K562 (cell line): ENCODE data around the gene GNB2. TPM values are rescaled to one million over a fixed set of nuclear protein-coding genes. Genes with fewer than 3 reads are reported as not detected.

ENCODE experiments used
- ATF1 ChIP-seq, 2 experiments: fragments of 450-650 bp in 1 of 2; IDR thresholded peaks; 2 replicates each; pipeline ENCODE4 v1.6.1; 2016; ENCODE audit warnings: missing compliant biosample characterization in 1 of 2, missing genetic modification characterization in 1 of 2
- FOXK2 ChIP-seq, 2 experiments: fragments of 450-650 bp; IDR thresholded peaks in 1 of 2; conservative IDR thresholded peaks in 1 of 2; 2 replicates each; pipeline ENCODE4 v1.6.1; 2016; ENCODE audit warnings: low read depth in 2 of 2, mild to moderate bottlenecking in 1 of 2
- HSF4 ChIP-seq: fragments of 250-450 bp; sonication (Bioruptor Pico); IDR thresholded peaks from 2 replicates; pipeline ENCODE4 v2.1.2; 2022; ENCODE audit warnings: mild to moderate bottlenecking, moderate library complexity, borderline replicate concordance
- MCM2 ChIP-seq: fragments of 450-650 bp; IDR thresholded peaks from 2 replicates; pipeline ENCODE4 v1.6.1; 2017; ENCODE audit warnings: low read depth, mild to moderate bottlenecking
- PHF21A ChIP-seq: fragments of 450-650 bp; IDR thresholded peaks from 2 replicates; pipeline ENCODE4 v1.6.1; 2017; ENCODE audit warnings: low read depth, borderline replicate concordance
- SAP30 ChIP-seq: fragments of 200-600 bp; sonication (generic); IDR thresholded peaks from 2 replicates; pipeline ENCODE4 v1.6.1; 2012; ENCODE audit warnings: borderline replicate concordance, low read depth, mild to moderate bottlenecking, moderate library complexity, low read length, control low read depth, inconsistent platforms; ENCODE audit not compliant: insufficient read depth, poor library complexity, severe bottlenecking
- SMARCA5 ChIP-seq: fragments of 450-650 bp; IDR thresholded peaks from 2 replicates; pipeline ENCODE4 v1.6.1; 2016
- SOX6 ChIP-seq: fragments of 450-650 bp; IDR thresholded peaks from 2 replicates; pipeline ENCODE4 v1.6.1; 2014; ENCODE audit warnings: mild to moderate bottlenecking
- TAF9B ChIP-seq: fragments of 450-650 bp; IDR thresholded peaks from 2 replicates; pipeline ENCODE4 v1.6.1; 2018; ENCODE audit warnings: mild to moderate bottlenecking; ENCODE audit not compliant: partially characterized antibody
- TAL1 ChIP-seq: fragments of 450-650 bp; IDR thresholded peaks from 2 replicates; pipeline ENCODE4 v1.6.1; 2016; ENCODE audit warnings: mild to moderate bottlenecking
- TCF7L2 ChIP-seq: fragments of 150-350 bp; IDR thresholded peaks from 2 replicates; pipeline ENCODE4 v1.6.1; 2016; ENCODE audit warnings: low read depth, mild to moderate bottlenecking, low read length, moderate library complexity
- ZFP30 ChIP-seq: fragments of 250-450 bp; sonication (Bioruptor Pico); IDR thresholded peaks from 2 replicates; pipeline ENCODE4 v1.8.0; 2022; ENCODE audit warnings: moderate library complexity, mild to moderate bottlenecking, inconsistent platforms, borderline replicate concordance
- ZNF124 ChIP-seq: sonication (generic); formaldehyde crosslinking; IDR thresholded peaks from 2 replicates; pipeline ENCODE4 v1.8.1; 2022; ENCODE audit warnings: missing genetic modification reagents
- ZNF444 ChIP-seq: fragments of 250-450 bp; sonication (Bioruptor Pico); IDR thresholded peaks from 2 replicates; pipeline ENCODE4 v1.4.0; 2020; ENCODE audit warnings: mild to moderate bottlenecking, moderate library complexity
- ZNF584 ChIP-seq: fragments of 200-800 bp; sonication (Bioruptor generic); IDR thresholded peaks from 2 replicates; pipeline ENCODE4 v1.6.1; 2016; ENCODE audit warnings: low read depth, mild to moderate bottlenecking, missing genetic modification characterization, missing compliant biosample characterization
- ZNF589 ChIP-seq: fragments of 200-800 bp; sonication (Bioruptor generic); IDR thresholded peaks from 2 replicates; pipeline ENCODE4 v1.6.1; 2016; ENCODE audit warnings: low read depth, missing genetic modification characterization, missing compliant biosample characterization
- polyA plus RNA-seq, 8 experiments: library from polyadenylated mRNA; depleted of rRNA in 4 of 8; stranded (reverse) in 5 of 8; unstranded in 3 of 8; fragments of >200 nt; fragmentation: Nextera tagmentation in 2 of 8; fragmentation: Illumina TruSeq in 1 of 8; extraction: Ambion mirVana in 2 of 8; extraction: Trizol in 1 of 8; gene quantifications; 2 replicates each; pipeline versions ENCODE4 v1.2.1 to v1.2.3, GENCODE V29; 2011 to 2014; ENCODE audit warnings: inconsistent platforms in 1 of 8, missing spikeins in 1 of 8
- total RNA-seq, 7 experiments: library from RNA; depleted of rRNA in 6 of 7; stranded (reverse); fragments of >200 nt in 6 of 7; fragmentation: Illumina TruSeq in 2 of 7; extraction: Trizol in 2 of 7; gene quantifications; 2 replicates each; pipeline versions ENCODE4 v1.2.1 to v1.2.3, GENCODE V29; 2011 to 2021; ENCODE audit warnings: low replicate concordance in 1 of 7
- TF ChIP-seq, protein P1 (sequence below): fragments of 250-450 bp; sonication (Bioruptor Pico); IDR thresholded peaks from 2 replicates; pipeline ENCODE4 v1.8.0; 2022; ENCODE audit warnings: inconsistent platforms, mild to moderate bottlenecking, moderate library complexity, borderline replicate concordance
- TF ChIP-seq, protein P2 (sequence below), 2 experiments: IDR thresholded peaks in 1 of 2; conservative IDR thresholded peaks in 1 of 2; 2 replicates each; pipeline ENCODE4 v1.6.1; 2016; ENCODE audit warnings: low read depth in 2 of 2, mild to moderate bottlenecking in 1 of 2, missing compliant biosample characterization in 1 of 2, missing genetic modification characterization in 1 of 2, moderate library complexity in 1 of 2
- TF ChIP-seq, protein P3 (sequence below): fragments of 250-450 bp; sonication (Bioruptor Pico); IDR thresholded peaks from 2 replicates; pipeline ENCODE4 v1.8.0; 2022; ENCODE audit warnings: moderate library complexity, mild to moderate bottlenecking, inconsistent platforms
- TF ChIP-seq, protein P4 (sequence below): fragments of 250-450 bp; sonication (Bioruptor Pico); IDR thresholded peaks from 2 replicates; pipeline ENCODE4 v1.8.0; 2022; ENCODE audit warnings: moderate library complexity, mild to moderate bottlenecking, inconsistent platforms

Gene GNB2
- total and polyA plus RNA-seq, 9 of the 15 experiments (the other 6 are each of a cell fraction or from before 2014, with no cell fraction given) = 0.65 to 320 (median 104) TPM

DNA sequence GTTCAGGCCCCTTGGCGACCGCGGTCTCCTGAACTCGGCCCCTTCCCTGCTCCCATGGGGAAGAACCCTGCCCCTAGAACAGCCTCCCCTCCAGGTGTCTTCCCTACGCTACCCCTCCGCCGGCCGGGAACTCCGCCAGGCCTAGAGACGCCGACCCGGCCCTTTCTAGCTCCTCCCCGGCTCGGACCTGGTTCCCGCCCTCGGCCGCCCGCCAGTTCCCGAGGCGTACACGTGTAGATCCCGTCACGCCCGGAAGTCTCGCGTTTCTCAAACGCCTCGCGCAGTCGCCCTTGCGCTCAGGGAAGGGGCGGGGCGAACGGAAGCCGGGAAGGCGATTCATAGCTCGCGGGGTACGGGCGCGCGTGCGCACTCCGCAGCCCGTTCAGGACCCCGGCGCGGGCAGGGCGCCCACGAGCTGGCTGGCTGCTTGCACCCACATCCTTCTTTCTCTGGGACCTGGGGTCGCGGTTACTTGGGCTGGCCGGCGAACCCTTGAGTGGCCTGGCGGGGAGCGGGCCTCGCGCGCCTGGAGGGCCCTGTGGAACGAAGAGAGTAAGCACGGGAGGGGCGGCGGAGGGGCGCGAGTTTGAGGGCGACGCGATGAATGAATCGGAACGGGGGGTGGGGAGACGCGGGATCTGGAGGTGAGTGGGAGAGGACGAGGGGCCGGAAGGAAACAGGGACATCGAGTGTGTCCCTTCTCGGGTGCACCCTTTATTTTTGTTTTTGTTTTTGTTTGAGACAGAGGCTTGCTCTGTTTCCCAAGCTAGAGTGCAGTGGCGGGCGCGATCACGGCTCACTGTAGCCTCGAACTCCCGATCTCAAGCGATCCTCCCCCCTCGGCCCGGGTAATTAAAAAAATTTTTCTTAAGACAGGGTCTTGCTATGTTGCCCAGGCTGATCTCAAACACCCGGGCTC is 32.5 kb downstream of the GNB2 start, which contains the start of gene POP7 (continued):
- TF ChIP-seq, protein P1, sequence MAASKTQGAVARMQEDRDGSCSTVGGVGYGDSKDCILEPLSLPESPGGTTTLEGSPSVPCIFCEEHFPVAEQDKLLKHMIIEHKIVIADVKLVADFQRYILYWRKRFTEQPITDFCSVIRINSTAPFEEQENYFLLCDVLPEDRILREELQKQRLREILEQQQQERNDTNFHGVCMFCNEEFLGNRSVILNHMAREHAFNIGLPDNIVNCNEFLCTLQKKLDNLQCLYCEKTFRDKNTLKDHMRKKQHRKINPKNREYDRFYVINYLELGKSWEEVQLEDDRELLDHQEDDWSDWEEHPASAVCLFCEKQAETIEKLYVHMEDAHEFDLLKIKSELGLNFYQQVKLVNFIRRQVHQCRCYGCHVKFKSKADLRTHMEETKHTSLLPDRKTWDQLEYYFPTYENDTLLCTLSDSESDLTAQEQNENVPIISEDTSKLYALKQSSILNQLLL (CRISPR knock-in tag) = no peak
- TF ChIP-seq TAF9B = no peak
- no peak for TF ChIP-seq TAL1
- TF ChIP-seq, protein P2, sequence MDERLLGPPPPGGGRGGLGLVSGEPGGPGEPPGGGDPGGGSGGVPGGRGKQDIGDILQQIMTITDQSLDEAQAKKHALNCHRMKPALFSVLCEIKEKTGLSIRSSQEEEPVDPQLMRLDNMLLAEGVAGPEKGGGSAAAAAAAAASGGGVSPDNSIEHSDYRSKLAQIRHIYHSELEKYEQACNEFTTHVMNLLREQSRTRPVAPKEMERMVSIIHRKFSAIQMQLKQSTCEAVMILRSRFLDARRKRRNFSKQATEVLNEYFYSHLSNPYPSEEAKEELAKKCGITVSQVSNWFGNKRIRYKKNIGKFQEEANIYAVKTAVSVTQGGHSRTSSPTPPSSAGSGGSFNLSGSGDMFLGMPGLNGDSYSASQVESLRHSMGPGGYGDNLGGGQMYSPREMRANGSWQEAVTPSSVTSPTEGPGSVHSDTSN (CRISPR knock-in tag; IDR thresholded peaks at IDR 0.05; ENCODE audit: low read depth) = no peak
- TF ChIP-seq, protein P2 (tag; conservative IDR thresholded peaks at IDR 0.05; ENCODE audit: low read depth) = no peak
- TF ChIP-seq ZNF584 (CRISPR knock-in tag) = no peak
- TF ChIP-seq, protein P3, sequence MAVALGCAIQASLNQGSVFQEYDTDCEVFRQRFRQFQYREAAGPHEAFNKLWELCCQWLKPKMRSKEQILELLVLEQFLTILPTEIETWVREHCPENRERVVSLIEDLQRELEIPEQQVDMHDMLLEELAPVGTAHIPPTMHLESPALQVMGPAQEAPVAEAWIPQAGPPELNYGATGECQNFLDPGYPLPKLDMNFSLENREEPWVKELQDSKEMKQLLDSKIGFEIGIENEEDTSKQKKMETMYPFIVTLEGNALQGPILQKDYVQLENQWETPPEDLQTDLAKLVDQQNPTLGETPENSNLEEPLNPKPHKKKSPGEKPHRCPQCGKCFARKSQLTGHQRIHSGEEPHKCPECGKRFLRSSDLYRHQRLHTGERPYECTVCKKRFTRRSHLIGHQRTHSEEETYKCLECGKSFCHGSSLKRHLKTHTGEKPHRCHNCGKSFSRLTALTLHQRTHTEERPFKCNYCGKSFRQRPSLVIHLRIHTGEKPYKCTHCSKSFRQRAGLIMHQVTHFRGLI = no peak
- TF ChIP-seq ZNF444 (CRISPR knock-in tag) = no peak
- TF ChIP-seq ATF1 (CRISPR knock-in tag; IDR thresholded peaks at IDR 0.05) = peak; percentile 72
- peak; percentile 93 for TF ChIP-seq ATF1 (tag; IDR thresholded peaks at IDR 0.05)
- TF ChIP-seq HSF4 (CRISPR knock-in tag) = no peak
- no peak for TF ChIP-seq MCM2
- no peak for TF ChIP-seq SMARCA5
- TF ChIP-seq FOXK2 (conservative IDR thresholded peaks at IDR 0.05 in 1 of 2, IDR thresholded peaks at IDR 0.05 in 1 of 2; ENCODE audit: low read depth in 2 of 2) = peak; percentile 7 to 13; a peak in 2 of 4 replicates
- no peak for TF ChIP-seq ZFP30
- TF ChIP-seq PHF21A = no peak; the same call in 1 of the 2 replicates
- TF ChIP-seq, protein P4, sequence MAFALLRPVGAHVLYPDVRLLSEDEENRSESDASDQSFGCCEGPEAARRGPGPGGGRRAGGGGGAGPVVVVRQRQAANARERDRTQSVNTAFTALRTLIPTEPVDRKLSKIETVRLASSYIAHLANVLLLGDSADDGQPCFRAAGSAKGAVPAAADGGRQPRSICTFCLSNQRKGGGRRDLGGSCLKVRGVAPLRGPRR (CRISPR knock-in tag) = no peak
- TF ChIP-seq TCF7L2 = 0 out of 2 replicates have a peak, but pooled peaks have one; percentile 5
- TF ChIP-seq SOX6 = no peak; the same call in 1 of the 2 replicates
- TF ChIP-seq ZNF124 (CRISPR knock-in tag) = no peak
- no peak for TF ChIP-seq ZNF589 (CRISPR knock-in tag)
- TF ChIP-seq SAP30 = peak; percentile 59
